Adrenal gland (tissue), 5 donors: Measurements from ENCODE around the gene PHOSPHO1.

Source experiments
- POLR2A ChIP-seq, 2 donors: fragments of 450-650 bp; IDR thresholded peaks; one replicate each; pipeline ENCODE4 v1.6.1; 2017; ENCODE audit warnings: antibody characterized with exemption in 2 of 2, mild to moderate bottlenecking in 2 of 2, moderate library complexity in 1 of 2
- TF ChIP-seq, protein P1 (sequence below), 6 experiments: fragments of 450-650 bp in 4 of 6; fragments of 200-600 bp in 2 of 6; sonication (generic) in 1 of 6; IDR thresholded peaks; 1 replicate in 5 of 6; 2 replicates in 1 of 6; pipeline versions ENCODE4 v1.5.1 to v1.8.0; 2016 to 2021; ENCODE audit warnings: antibody characterized with exemption in 6 of 6, mild to moderate bottlenecking in 2 of 6, moderate library complexity in 1 of 6
- donor health status: DM: no; HTN: no; CAD: no.

DNA sequence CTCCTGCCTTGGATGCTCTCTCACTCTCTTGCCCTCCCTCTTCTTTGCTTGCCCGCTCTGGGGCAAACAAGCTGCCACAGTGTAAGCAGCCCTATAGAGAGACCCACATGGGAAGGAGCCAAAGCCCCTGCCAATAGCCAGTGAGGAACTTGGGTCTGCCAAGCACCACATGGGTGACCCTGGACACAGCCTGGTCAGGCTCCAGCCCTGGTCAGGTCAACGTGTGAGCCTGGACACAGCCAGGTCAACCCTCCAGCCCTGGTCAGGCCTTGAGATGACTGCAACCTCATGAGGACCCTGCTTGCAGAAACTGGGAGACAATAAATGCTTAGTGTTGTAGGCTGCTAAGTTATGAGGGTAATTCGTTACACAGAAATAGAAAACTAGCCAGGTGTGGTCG, 14.3 kb upstream of the PHOSPHO1 start:
- TF ChIP-seq, protein P1, sequence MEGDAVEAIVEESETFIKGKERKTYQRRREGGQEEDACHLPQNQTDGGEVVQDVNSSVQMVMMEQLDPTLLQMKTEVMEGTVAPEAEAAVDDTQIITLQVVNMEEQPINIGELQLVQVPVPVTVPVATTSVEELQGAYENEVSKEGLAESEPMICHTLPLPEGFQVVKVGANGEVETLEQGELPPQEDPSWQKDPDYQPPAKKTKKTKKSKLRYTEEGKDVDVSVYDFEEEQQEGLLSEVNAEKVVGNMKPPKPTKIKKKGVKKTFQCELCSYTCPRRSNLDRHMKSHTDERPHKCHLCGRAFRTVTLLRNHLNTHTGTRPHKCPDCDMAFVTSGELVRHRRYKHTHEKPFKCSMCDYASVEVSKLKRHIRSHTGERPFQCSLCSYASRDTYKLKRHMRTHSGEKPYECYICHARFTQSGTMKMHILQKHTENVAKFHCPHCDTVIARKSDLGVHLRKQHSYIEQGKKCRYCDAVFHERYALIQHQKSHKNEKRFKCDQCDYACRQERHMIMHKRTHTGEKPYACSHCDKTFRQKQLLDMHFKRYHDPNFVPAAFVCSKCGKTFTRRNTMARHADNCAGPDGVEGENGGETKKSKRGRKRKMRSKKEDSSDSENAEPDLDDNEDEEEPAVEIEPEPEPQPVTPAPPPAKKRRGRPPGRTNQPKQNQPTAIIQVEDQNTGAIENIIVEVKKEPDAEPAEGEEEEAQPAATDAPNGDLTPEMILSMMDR (IDR thresholded peaks at IDR 0.05), result no peak
- no peak for TF ChIP-seq POLR2A (IDR thresholded peaks at IDR 0.05)
